PFSK-1 (cell line): ENCODE data around the gene AKR7A3.

ENCODE experiments used
- FOXP2 ChIP-seq: optimal IDR thresholded peaks from 2 replicates; pipeline ENCODE3; 2011; ENCODE audit warnings: borderline replicate concordance, control low read depth, inconsistent platforms; ENCODE audit not compliant: insufficient read depth; ENCODE audit errors: extremely low read length, extremely low read depth
- POLR2AphosphoS5 ChIP-seq: IDR thresholded peaks from 2 replicates; pipeline ENCODE4 v1.6.1; 2012; ENCODE audit warnings: low read depth, mild to moderate bottlenecking, control low read depth, low read length, moderate library complexity
- SIN3A ChIP-seq: IDR thresholded peaks from 2 replicates; pipeline ENCODE4 v1.6.1; 2012; ENCODE audit warnings: mild to moderate bottlenecking, low read length, moderate library complexity, borderline replicate concordance; ENCODE audit not compliant: insufficient read depth
- TAF1 ChIP-seq: IDR thresholded peaks from 2 replicates; pipeline ENCODE4 v1.6.1; 2012; ENCODE audit warnings: low read length, control low read depth, borderline replicate concordance; ENCODE audit not compliant: insufficient read depth
- TF ChIP-seq, protein P1 (sequence below), 2 experiments: IDR thresholded peaks; 2 replicates each; pipeline versions ENCODE4 v1.6.1 to v1.8.0; 2011 to 2012; ENCODE audit warnings: low read depth in 2 of 2, low read length in 2 of 2, control low read depth in 1 of 2, inconsistent platforms in 1 of 2, mild to moderate bottlenecking in 1 of 2, moderate library complexity in 1 of 2; ENCODE audit not compliant: insufficient read depth in 1 of 2

The AKR7A3 gene

GRCh38 chr1:19272064-19272463 is 16.5 kb downstream of the AKR7A3 start:
- TF ChIP-seq SIN3A = no peak
- no peak for TF ChIP-seq POLR2AphosphoS5
- TF ChIP-seq TAF1 = no peak
- TF ChIP-seq, protein P1, sequence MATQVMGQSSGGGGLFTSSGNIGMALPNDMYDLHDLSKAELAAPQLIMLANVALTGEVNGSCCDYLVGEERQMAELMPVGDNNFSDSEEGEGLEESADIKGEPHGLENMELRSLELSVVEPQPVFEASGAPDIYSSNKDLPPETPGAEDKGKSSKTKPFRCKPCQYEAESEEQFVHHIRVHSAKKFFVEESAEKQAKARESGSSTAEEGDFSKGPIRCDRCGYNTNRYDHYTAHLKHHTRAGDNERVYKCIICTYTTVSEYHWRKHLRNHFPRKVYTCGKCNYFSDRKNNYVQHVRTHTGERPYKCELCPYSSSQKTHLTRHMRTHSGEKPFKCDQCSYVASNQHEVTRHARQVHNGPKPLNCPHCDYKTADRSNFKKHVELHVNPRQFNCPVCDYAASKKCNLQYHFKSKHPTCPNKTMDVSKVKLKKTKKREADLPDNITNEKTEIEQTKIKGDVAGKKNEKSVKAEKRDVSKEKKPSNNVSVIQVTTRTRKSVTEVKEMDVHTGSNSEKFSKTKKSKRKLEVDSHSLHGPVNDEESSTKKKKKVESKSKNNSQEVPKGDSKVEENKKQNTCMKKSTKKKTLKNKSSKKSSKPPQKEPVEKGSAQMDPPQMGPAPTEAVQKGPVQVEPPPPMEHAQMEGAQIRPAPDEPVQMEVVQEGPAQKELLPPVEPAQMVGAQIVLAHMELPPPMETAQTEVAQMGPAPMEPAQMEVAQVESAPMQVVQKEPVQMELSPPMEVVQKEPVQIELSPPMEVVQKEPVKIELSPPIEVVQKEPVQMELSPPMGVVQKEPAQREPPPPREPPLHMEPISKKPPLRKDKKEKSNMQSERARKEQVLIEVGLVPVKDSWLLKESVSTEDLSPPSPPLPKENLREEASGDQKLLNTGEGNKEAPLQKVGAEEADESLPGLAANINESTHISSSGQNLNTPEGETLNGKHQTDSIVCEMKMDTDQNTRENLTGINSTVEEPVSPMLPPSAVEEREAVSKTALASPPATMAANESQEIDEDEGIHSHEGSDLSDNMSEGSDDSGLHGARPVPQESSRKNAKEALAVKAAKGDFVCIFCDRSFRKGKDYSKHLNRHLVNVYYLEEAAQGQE (IDR thresholded peaks at IDR 0.05; ENCODE audit: insufficient read depth in 1 of 2, low read depth in 2 of 2, low read length in 2 of 2) = no peak
- no peak for TF ChIP-seq FOXP2

GRCh38 chr1:19268445-19268844 is 20.1 kb downstream of the AKR7A3 start:
- TF ChIP-seq FOXP2 = no peak
- no peak for TF ChIP-seq SIN3A
- TF ChIP-seq POLR2AphosphoS5 = no peak
- no peak for TF ChIP-seq TAF1
- TF ChIP-seq, protein P1 (IDR thresholded peaks at IDR 0.05; ENCODE audit: insufficient read depth in 1 of 2, low read depth in 2 of 2, low read length in 2 of 2) = no peak

DNA sequence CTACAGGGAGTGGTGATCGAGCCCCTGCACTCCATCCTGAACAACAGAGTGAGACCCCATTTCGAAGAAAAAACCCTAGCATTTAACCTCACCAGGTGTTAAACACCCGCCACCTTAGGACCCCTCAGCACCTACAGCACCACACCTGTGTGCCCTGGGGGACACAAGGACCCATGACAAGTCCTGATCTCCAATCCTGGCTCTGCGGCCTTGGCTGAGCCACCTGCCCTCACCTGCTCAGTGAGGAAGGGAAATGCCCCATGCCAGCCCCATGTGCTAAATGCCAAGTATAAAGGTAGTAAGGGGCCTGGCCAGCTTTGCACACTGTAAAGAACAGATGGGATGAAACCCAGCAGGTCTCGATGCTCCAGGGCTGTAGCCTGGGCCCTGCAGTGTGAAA is 25.8 kb downstream of the AKR7A3 start:
- TF ChIP-seq POLR2AphosphoS5 (no peak), SIN3A (no peak)
- TF ChIP-seq, protein P1 (IDR thresholded peaks at IDR 0.05; ENCODE audit: insufficient read depth in 1 of 2, low read depth in 2 of 2, low read length in 2 of 2) = no peak

GRCh38 chr1:19262047-19262446 is 26.5 kb downstream of the AKR7A3 start:
- TF ChIP-seq POLR2AphosphoS5 (no peak), FOXP2 (no peak)

- TF ChIP-seq TAF1 (no peak), POLR2AphosphoS5 (no peak; the same call in 1 of the 2 replicates), FOXP2 (no peak), SIN3A (no peak)
- TF ChIP-seq, protein P1 (IDR thresholded peaks at IDR 0.05; ENCODE audit: insufficient read depth in 1 of 2, low read depth in 2 of 2, low read length in 2 of 2) = no peak
These were observed 28.1 kb downstream of the AKR7A3 start for GRCh38 chr1:19260211-19261138.
